Suppressor macrophage treated with lipopolysaccharide for 4 hours (primary cell): ENCODE results near the gene WDR1.

Source experiments
- DNase-seq: peaks from one replicate; pipeline ENCODE4 v3.0.0-alpha.2; 2020

WDR1 gene

DNA sequence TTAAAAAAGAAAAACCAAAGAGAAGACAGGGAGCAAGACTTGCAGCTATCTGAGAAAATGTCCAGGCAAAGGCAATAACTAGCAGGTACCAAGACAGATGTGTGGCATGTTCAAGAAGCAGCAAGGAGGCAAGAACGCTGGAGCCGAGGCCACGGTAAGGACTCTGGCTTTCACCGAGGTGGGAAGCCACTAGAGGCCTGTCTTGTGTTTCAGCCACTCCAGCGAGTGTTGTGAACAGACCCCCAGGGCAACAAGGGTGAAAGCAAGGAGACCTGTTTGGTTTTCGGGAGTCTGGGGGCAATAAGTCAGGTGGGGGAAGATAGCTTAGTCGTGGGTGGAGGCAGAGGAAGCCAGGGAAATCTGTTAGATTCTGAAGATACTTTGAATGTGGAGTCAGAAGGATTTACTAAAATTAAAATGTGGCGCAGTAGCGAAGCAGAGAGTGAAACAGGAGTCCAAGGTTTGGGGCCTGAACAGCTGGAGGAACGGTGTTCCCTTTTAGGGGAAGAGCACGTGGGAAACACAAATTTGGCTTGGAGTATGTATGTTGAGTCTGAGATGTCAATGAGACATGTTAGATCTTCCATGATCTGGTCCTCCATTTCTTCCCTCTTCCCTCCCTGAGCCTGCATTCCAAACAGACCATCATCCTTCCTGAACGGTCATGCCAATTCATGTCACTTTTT lies 3.1 kb downstream of the WDR1 start:
- no peak for DNase-seq

DNA sequence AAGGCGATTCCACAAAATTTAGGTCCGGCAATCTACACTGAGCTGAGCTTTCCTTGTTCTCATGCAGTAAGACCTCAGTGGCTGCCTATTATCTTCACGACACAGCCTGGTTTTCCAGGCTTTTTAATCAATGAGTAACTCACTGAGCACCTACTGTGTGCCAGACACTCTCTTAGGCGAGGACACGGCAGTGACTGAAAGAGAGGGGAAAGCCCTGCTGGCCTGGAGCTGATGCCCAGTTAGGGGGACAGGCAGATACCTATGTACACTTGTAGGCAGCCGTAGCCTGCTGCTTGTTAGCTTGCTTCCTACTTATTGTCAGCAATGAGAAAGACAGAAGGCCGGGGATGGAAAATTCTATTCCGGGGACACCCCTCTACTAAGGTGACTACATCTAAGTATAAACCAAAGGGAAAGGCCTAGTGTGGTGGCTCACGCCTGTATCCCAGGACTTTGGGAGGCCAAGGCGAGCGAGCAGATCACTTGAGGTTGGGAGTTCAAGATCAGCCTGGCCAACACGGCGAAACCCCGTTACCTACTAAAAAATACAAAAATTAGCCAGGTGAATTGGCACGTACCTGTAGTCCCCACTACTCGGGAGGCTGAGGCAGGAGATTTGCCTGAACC lies 3.8 kb downstream of the WDR1 start:
- DNase-seq: no peak

DNA sequence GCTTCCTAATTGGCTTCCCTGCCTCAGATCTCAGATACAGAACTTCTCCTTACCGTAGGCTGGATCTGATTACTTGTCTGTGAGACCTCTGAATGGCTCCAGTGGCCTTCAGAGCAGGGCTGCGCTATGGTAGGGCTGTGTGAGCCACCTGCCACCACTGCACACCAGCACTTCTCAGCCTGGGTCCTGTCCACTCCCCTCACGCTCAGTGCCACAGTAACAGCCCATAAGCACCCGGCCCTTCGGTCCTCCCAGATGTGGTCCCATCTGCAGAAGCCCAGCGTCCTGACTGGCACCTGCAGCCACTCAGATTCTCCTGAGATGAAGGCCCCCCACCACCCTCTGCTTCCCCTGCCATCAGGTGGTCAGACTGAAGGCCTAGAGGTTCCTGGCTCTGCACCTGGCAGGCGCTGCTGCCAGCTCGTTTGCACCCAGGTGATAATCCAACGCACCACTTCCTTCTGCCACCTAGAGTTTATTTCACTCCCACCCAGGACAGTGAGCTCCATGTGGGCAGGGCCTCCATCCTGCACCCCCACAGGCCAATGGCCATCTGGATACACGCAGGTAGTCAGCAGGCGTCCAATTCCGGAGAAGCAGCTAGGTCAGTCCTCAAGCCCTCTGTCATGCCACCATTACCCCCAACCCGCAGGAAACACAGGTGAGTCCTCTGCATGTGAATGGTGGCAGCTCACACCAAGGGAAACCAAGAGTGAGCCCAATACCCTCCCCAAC lies 5.4 kb downstream of the WDR1 start:
- no peak for DNase-seq

DNA sequence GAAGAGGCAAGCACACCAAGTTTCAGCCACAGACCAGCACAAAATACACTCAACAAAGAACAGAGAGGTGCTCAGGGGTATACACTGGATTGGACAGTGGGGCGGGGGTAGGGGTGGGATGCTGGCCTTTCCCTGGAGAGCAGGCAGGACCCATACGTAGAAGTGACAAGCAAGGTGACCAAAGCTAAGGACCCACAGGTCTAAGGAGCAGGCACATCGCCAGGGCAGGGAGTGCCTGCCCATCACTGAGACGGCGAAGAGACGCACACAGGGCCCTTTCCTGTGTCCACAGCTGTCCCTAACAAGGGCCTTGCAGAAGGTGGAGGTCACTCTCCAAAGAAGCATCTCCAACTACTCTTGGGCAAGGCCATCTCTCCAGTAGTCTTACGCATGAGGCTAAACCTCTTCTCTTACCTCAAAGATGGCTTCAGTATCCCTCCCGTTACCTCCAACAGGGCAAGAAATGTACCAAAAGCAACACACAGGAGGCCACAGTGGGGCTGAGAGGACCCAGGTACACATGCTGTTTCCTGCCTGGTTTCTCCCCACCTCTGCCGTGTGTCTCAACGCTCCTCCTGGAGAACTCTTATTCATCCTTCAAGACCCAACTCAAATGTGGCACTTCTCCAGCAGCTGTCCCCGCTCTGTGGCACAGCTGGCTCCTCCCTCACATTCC lies 6.5 kb downstream of the WDR1 start:
- no peak for DNase-seq

DNA sequence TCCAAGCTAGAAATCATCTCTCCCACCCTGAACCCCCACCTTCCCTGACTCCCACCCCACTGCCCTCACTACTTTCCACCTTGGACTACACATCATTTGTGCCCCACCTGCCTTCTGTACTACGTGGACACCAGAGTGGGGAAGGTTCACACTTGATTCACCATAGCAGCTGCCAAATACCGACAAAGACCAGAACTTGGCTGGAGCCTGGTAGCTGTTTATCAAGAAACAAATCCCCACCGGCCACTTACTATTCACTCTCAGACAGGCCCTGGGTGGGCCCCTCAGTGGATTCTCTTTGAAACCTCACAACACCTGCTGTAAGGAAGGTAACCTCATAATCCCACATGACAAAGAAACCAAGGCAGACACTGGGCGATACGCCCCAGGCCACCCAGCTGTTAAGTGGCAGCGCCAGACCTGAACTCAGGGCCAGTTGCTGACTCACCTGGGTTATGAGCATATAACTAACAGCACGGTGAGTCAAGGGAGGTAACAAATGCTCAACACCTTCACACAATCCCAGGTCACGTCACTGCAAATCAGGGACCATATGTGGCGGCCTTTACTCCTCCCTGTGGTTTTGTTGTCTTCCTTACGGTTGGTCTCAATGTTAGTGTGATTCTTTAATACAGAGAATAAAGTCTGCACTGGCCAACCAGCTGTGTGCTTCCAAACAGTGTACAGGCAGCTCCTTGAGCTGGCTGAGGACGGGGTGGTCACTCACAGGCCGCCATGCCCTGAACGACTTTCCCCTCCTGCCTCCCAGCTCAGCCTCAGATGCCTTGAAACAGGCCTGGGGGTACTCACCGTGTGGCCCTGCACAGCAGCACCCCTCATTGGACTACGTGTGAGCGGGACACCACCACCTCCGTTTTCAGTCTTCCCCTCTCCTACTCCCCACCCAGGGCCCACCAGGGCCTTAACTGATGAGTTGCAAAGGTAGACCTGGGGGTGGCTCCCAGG lies 7.5 kb downstream of the WDR1 start:
- no peak for DNase-seq

DNA sequence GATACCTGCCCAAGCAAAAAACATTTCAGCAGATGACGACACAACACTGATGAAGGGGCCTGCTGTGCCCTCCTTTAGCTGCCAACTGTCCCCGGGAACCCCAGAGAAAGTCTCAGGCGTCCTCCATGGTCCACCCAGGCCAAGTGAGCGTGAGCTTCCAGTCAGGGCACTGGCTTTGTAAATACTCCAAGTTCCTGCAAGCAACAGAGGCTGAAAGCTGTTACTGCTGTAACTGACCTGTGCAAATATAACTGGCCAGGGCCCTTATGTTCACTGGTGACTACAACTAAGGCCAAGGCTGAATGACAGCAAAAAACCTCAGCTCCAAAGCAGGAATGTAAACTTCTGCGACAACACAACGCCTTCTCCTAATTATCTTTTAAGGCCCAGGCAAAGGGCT lies 8.2 kb downstream of the WDR1 start:
- no peak for DNase-seq

DNA sequence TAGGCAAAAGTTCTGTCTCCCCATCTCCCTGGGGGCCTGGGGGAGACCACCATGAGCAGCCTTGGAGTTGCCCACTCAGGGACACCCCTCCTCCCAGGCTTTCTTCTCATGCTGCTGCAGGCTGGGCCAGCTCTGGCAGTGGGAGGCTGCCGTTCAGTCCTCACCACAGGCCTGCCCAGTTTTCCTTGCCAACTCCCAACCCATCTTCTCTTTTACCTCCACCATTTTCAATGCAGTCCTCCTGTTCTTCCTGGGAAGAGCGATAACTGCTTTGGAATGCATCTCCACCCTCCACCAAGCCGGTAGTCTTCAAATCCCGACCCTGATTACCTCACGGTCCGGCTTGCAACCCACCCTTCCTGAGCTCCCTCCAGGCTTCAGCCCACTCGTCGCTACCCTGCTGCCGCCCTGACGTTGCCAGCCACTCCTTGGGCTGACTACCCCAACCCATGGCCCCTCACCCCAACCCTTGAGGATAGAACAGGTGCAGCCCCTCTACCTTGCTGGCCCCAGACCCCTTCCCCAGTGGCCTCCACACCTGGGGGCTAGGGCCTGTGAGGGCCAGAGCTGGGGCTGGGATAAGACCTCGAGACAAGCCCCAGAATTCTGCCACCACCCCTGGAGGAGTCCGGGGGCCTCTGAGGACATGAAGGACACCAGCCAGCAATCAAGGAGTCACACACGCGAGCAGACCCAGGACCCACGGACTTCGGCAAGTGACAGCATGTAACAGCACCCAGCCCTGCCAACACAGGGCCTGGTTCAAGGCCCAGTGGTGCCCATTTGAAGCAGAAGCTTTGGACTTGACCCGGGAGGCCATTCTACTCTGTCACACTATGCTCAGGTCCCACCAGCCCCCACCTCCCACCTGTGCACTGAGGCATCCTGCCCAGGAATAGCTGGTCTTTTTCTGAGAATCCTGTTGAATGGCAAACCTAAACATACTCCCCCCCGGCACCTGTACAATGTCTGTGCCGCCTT lies 9.2 kb downstream of the WDR1 start:
- no peak for DNase-seq

DNA sequence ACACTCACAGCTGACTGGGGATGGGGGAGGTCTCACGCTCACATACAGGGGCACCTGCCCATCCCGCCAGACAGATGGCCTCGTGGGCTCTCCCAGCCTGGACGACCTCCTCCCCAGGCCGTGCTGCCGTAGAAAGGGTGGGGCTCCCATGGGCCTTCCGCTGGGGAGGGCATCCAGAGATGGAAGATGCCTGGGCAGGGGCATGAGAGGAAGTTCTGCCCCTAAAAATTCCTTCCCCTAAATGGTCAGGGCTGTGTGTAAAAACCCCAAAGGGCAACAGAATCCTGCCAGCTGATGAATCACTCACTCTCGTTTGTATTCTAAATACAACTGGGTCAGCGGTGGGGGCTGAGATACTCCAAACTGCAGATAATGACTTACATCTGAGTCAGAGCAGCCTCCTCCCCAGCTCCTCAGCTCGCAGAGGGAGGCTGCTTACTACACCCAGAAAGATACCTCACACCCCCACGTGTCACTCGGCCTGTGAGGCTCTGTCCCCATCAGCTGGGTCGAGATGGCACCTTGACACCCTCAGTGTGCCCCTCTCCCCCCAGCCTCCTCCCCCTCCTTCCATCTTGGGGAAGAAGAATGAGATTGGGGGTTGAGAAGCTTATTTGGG lies 10.1 kb downstream of the WDR1 start:
- DNase-seq: peak; percentile 95

DNA sequence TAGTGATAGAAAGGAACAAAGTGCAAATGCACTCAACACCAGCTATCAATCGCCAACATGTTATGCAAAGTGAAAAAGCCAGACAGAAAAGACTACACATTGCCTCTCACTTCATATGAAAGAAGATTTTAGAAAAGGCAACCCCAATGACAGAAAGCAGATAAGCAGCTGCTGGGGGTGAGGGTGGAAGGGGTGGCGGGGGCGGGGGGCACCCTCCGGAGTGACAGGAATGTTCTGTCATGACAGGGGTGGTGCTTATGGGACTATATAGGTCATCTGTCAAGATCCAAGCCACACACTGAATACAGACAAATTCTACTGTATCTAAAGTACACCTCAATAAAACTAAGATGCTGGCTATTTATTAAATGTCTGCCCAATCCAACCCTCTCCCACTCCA lies 10.7 kb downstream of the WDR1 start:
- no peak for DNase-seq

DNA sequence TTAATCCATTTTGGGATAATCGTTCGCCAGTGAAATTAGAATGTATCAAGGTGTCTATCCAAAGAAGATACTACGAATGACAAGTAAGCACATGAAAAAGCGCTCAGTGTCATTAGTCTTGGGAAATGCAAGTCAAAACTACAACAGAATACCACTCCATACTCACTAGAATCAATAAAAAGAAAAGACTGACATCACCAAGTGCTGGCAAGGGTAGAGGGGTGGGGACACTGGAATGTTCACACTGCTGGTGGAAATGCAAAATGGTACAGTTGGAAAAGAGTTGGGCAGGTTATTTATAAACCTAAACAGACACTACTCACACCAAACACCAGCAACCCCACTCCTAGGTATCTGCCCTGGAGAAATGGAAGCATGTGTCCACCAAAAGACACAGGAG lies 11.2 kb downstream of the WDR1 start:
- no peak for DNase-seq

DNA sequence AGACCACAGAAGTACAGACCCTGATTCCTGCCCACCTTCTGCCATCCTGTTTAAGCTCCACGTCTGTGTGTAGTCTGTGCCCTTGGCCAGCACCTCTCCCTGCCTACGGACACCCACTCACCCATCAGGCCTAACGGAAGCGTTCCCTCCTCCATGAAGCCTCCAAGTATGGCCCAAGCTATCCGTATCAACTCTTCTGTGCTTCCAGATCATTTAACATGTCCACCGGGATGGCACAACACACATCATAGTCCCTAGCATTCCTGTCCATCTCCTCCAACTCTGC lies 11.7 kb downstream of the WDR1 start:
- DNase-seq: no peak

DNA sequence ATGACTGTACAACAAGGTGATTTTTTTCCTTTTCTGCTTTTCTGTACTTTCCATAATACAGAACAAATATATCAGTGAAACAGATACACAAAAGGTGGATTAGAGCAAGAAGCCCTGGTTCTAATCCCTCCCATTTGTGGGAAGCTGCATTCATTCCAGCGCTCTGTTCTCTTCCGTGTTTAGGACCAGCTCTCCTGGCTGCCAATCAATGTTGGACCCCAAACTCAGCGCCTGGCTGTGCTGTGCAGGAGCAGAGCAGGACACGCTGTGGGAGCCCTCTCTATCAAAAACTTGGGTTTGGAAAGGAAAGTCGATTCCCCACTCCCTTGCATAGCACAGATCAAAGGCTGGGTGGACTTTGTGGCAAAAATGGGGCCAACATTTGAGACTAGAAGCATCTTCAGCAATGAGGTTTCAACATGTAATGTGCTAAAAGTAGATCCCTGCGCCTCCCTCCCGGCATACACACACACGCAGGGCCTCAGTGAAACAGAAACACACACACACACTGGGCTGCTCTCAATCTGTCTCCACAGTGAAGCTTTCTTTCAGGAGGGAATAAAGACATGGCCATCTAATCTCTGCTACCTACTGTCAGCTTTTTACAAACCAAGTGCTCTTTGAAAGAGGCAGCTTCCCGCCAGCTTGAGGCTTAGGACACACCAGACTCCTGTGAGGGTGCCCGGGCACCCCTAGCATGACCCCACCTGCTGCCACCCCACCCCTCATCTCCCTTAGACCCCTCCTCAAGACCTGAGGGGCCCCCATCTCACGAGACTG lies 12.2 kb downstream of the WDR1 start:
- DNase-seq: no peak

DNA sequence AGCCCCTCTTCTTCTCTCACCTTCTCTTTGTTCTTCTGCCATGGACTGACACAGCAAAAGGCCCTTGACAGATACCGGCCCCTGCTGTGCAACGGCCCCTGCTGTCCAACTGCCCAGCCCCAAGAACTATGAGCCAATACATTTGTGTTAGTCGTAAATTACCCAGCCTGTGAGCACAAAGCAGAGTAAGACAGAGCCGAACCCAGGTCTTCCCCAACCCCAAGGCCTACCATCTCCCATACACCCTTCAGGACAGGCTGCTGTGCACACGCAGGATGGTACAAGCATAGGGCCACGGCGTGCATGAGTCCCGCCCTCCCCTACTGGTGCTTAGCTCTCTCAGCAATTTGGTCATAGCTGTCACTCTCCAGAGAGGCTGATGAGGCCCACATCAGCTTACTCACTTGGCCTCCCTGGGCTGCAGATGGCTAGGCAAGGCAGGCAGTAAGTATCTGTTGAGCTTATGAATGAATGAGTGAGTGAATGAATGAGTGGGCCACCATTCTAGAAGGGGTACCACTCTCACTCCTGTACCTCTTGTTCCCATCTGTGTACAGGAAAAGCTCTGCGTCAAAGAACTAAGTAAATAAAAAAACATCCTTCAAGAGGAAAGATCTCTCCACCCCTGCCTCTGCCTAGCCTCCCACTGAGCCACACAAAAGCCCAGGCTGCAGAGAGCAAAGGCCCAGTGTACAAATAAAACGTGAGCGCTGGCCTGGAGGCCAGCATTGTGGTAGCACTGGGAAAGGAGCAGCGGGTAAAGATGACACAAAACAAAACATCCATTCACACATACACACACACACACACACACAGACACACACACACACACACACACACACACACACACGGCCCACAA lies 13.9 kb downstream of the WDR1 start:
- DNase-seq: no peak

DNA sequence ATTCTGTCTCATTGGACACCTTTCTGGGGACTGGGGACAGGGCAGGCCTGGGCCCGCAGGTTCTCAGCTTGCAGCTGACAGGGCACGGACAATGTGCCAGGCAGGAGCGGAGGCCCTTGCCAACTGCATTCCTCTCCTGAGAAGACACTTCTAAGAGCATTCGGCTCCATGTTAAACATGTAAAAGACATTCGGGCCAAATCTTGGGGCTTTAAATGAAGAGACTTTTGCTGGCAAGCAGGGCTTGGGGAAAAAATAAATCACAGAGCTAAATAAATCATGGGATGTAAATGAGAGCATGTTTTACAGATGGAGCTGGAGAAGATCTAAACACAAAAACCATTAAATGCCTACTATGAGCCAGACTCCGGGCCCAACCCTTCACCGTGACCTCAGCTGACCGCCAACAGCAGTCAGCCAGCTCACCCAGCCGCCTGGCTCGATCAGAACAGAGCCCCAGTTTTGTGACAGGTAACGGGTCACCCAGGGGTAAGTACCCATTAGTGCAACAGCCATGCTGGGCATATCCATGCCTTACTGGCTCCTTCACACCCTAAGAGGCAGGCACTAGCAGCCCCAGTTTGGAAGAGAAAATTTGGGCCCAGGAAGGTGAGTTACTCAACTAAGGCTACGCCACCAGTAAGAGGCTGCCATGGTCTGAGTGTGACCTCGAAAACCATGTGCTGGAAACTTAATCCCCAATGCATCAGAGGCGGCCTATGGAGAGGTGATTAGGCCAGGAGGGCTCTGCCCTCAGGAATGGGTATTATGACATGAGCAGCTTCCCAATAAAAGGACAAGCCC lies 14.7 kb downstream of the WDR1 start:
- DNase-seq: no peak

DNA sequence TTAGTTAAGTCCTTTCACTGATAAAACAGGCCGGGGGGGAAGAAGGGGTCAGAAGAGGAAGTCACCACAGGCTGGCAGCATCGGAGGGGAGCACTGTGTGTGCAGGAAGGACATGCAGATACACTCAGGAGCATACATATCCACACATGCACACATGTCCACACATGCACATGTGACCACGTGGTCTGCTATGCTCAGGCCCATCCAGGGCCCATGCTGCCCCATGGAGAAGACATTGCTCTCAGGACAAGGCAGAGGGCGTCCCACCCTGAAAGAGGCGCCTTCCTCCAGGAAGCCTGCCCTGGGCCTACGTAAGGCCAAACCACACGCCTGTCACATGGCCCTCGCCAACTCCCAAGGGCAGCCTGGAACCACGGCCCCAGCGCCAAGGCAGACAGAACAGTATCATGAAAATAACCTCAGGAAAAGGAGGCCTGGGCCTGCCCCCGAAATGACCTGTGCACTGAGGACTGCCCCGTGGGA lies 15.8 kb downstream of the WDR1 start:
- peak; percentile 61 for DNase-seq

DNA sequence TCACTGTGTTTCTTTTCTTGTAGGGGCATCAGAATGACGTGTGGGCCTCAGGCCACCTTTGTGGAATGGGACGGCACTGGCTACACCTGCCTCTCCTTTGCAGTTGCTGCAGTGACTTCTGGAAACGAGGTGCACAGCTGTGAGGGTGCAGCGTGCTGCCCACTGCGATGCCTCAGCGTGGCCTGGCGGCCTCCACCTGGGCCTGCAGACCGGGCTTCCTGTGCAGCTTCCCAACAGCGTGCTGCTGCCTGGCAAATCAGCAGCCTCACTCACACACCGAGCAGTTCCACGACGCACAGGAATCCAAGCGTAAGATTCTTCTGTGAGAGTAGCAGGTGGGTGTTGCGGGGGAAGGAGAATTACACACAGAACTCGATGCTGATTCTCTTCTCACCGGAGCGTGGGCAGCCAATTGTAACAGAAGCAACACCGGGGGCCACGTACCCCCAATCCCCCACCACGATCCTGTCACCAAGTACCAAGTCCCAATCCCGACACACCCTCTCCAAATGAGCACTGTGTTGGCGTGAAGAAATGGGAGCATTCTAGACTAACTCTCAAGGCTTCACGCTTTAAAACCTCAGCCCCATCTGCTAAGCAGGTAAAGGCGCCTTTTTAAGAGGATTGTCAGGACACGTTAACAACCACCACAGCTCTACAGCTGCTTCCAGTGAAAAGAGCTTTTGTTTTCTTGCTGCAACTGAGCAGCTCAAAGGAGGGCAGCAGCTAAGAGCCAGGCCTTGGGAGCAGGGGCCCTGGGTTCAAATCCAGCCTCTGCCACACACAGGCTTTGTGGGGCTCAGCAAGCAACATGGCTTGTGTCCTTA lies 16.9 kb downstream of the WDR1 start:
- no peak for DNase-seq

DNA sequence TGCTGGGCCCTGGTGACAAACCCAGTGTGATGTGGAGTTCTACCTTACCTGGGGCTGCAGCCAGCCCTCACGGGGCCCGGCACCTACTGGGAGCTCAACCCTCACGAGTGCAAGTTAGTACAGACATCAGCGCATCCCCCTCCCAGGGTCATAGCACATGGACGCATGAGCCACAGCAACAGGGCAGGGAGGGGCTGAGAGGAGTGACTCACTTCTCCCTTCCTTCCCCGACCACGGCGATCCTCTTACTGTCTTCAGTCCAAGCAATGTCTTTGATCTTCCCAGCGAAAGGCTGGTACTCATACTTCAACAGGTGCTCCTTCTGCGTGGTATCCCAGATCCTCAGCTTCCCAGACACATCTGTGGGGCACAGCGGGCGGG lies 17.8 kb downstream of the WDR1 start:
- peak; percentile 29 for DNase-seq
